Hepatocyte (in vitro differentiated cells): Measurements from ENCODE around the gene TBR1.

Experiments
- CTCF ChIP-seq: fragments of 200-600 bp; sonication (generic); IDR thresholded peaks from 2 replicates; pipeline ENCODE4 v1.5.1; 2016; ENCODE audit warnings: antibody characterized with exemption, mild to moderate bottlenecking; ENCODE audit not compliant: poor library complexity
- EZH2 ChIP-seq: fragments of 200-600 bp; sonication (generic); IDR thresholded peaks from 2 replicates; pipeline ENCODE4 v1.6.1; 2016; ENCODE audit warnings: antibody characterized with exemption, mild to moderate bottlenecking, borderline replicate concordance
- EZH2phosphoT487 ChIP-seq: fragments of 200-600 bp; sonication (generic); IDR thresholded peaks from one replicate; pipeline ENCODE4 v1.6.1; 2018; ENCODE audit warnings: antibody characterized with exemption, mild to moderate bottlenecking, low read depth, moderate library complexity; ENCODE audit not compliant: unreplicated experiment, severe bottlenecking

GRCh38 chr2:161381546-161381945, 34.6 kb upstream of the TBR1 start:
- TF ChIP-seq EZH2 = no peak
- no peak for TF ChIP-seq CTCF
- no peak for TF ChIP-seq EZH2phosphoT487
